ENCODE data around the gene RPL6.
"Not testable (repeated sequence)": the region's sequence is repeated elsewhere in the genome, so short reads cannot be mapped to it uniquely, and the experiment has no call there.

The RPL6 gene

GRCh38 chr12:112407683-112408082 lies 1.7 kb downstream of the RPL6 start:
- H3K9me3 Mint-ChIP-seq, H3K27me3 Mint-ChIP-seq: not testable (repeated sequence)
- Mint-ChIP-seq H3K36me3 (ENCODE audit: low read depth) (peaks cover 54% of the 10 kb centered on the region), H3K27ac (peak overlapping the region; percentile 100), H3K4me1 (ENCODE audit: low read depth) (peaks cover 45% of the 10 kb centered on the region), H3K4me3 (peak overlapping the region; percentile 99)

DNA sequence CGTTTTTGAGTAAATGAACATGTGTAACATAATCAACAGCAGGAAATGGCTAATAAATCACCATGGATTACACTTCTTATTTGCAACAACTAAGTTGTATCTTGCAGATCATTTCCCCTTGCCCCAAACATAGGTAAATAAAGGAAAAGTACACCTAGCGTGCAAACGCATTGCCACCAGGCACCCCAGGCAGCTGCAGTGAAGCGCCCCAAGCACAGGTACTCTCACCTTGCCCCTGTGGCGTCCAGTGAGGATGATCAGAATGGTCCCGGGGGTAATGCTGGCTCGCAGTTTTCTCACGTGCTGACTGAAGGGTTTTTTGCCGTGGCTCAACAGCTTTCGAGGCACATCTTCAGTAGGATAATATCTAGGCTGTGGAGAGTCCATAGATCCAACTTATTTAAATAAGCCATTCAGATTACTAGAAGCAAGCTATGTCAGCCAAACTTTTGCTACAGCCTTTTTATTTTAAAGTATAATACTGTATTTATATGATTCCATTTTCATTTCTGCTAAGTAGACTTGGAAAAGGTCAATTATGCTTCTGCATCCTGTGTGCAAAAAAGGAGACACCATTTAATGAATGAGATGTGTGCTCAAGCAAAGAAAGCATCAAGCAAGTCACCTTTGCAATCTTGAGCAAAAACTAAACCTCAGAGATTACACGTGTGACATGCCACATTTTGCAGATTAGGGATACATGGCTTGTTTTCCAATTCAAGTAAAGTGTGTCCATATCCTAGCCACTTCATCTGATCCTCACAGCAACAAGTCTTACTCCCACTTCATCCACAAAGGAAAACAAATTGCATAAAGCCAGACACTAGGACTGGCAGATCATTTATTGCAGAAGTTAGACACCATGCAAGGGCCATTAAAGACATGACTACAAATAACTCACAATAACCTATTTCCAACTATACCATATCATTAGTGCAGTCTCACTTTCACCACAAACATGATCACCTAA lies 2.6 kb downstream of the RPL6 start:
- H3K9me3 Mint-ChIP-seq: no peaks in the 10 kb centered on the region
- peaks cover 45% of the 10 kb centered on the region for H3K4me1 Mint-ChIP-seq (ENCODE audit: low read depth)
- no peaks in the 10 kb centered on the region for H3K27me3 Mint-ChIP-seq
- peak overlapping the region; percentile 99 for H3K4me3 Mint-ChIP-seq
- peaks cover 54% of the 10 kb centered on the region for H3K36me3 Mint-ChIP-seq (ENCODE audit: low read depth)
- H3K27ac Mint-ChIP-seq: peak overlapping the region; percentile 100

- H3K27ac Mint-ChIP-seq: no peak overlapping the region
- H3K27me3 Mint-ChIP-seq: no peaks in the 10 kb centered on the region
- peaks cover 17% of the 10 kb centered on the region for H3K4me1 Mint-ChIP-seq (ENCODE audit: low read depth)
- H3K36me3 Mint-ChIP-seq (ENCODE audit: low read depth): peaks cover 29% of the 10 kb centered on the region
- H3K4me3 Mint-ChIP-seq: no peak overlapping the region
- no peaks in the 10 kb centered on the region for H3K9me3 Mint-ChIP-seq
These were observed 7.4 kb downstream of the RPL6 start for GRCh38 chr12:112401903-112402498.

DNA sequence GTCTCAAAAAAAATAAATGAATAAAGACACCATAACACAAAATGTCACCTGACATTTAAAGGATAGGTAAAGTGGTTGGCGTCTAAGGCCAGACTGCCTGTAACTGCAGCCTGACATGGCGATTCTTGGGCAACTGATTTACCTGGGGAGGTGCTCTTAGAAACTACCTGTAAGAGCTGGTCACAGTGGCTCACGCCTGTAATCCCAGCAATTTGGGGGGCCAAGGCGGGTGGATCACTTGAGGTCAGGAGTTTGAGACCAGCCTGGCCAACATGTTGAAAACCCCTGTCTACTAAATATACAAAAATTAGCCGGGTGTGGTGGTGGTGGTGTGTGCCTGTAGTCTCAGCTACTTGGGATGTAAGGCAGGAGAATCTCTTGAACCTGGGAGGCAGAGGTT lies 8.4 kb downstream of the RPL6 start:
- Mint-ChIP-seq H3K4me3 (no peak overlapping the region), H3K27me3 (no peaks in the 10 kb centered on the region), H3K36me3 (ENCODE audit: low read depth) (peaks cover 21% of the 10 kb centered on the region), H3K4me1 (ENCODE audit: low read depth) (peaks cover 9% of the 10 kb centered on the region), H3K27ac (no peak overlapping the region), H3K9me3 (no peaks in the 10 kb centered on the region)

DNA sequence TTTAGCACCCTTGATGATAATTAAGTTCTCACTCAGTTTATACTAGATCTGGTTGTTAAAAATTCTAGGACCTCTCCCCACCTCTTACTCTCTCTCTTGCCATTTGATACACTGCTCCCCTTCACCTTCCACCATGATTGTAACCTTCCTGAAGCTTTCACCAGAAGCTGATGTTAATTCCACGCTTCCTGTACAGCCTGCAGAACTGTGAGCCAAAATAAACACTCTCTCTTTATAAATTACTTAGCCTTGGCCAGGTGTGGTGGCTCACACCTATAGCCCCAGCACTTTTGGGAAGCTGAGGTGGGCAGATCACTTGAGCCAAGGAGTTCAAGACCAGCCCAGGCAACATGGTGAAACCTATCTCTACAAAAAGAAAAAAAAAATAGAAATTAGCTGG lies 16.1 kb downstream of the RPL6 start:
- Mint-ChIP-seq H3K27ac (no peak overlapping the region), H3K4me1 (ENCODE audit: low read depth) (no peaks in the 10 kb centered on the region), H3K27me3 (no peaks in the 10 kb centered on the region), H3K4me3 (no peak overlapping the region), H3K9me3 (no peaks in the 10 kb centered on the region), H3K36me3 (ENCODE audit: low read depth) (no peaks in the 10 kb centered on the region)

DNA sequence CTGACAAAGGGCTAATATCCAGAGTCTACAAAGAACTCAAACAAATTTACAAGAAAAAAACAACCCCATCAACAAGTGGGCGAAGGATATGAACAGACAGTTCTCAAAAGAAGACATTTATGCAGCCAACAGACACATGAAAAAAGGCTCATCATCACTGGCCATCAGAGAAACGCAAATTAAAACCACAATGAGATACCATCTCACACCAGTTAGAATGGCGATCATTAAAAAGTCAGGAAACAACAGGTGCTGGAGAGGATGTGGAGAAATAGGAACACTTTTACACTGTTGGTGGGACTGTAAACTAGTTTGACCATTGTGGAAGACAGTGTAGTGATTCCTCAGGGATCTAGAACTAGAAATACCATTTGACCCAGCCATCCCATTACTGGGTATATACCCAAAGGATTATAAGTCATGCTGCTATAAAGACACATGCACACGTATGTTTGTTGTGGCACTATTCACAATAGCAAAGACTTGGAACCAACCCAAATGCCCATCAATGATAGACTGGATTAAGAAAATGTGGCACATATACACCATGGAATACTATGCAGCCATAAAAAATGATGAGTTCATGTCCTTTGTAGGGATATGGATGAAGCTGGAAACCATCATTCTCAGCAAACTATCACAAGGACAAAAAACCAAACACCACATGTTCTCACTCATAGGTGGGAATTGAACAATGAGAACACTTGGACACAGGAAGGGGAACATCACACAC lies 19.3 kb downstream of the RPL6 start:
- H3K9me3 Mint-ChIP-seq; H3K27me3 Mint-ChIP-seq; H3K36me3 Mint-ChIP-seq (ENCODE audit: low read depth); H3K4me3 Mint-ChIP-seq; H3K27ac Mint-ChIP-seq: not testable (repeated sequence)
- peaks cover 16% of the 10 kb centered on the region for H3K4me1 Mint-ChIP-seq (ENCODE audit: low read depth)

- Mint-ChIP-seq H3K4me1 (ENCODE audit: low read depth) (peaks cover 16% of the 10 kb centered on the region), H3K36me3 (ENCODE audit: low read depth) (no peaks in the 10 kb centered on the region), H3K9me3 (no peaks in the 10 kb centered on the region), H3K27me3 (no peaks in the 10 kb centered on the region), H3K27ac (no peak overlapping the region), H3K4me3 (no peak overlapping the region)
These were observed 20.2 kb downstream of the RPL6 start for GRCh38 chr12:112389228-112389627.

DNA sequence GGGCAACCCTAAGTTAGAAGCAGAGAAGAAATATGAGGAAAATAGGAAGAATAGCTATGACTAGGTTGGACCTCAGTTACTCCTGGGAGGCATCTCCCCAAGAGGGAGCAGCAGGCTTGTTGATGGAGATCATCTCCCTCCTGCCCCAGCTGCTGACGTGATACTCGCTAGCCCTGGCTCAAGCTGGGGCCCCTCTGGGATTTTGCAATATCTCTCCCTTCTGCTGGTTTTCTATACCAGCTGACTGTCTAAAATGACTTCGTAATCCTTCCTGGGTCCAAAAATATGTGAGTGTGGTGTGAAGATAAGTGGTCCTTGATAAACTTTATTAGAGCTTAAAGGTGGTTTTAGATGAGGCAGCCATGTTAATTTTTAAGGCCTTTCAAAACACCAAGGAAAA lies 22.7 kb downstream of the RPL6 start:
- Mint-ChIP-seq H3K27ac (peak overlapping the region; percentile 92), H3K36me3 (ENCODE audit: low read depth) (no peaks in the 10 kb centered on the region), H3K4me3 (no peak overlapping the region)

DNA sequence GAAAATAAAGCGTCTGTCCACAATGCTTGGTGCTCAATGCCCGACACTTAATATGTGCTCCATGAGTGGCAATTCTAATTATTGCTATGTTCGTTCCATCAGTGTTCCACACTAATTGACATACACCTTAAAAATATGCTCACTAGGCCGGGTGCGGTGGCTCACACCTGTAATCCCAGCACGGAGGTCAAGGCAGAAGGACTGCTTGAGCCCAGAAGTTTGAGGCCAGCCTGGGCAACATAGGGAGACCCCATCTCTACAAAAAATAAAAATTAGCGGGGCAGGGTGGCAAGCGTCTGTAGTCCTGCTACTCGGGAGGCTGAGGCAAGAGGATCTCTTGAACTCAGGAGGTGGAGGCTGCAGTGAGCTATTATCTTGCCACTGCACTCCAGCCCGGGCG lies 26.5 kb downstream of the RPL6 start:
- H3K4me3 Mint-ChIP-seq: peak overlapping the region; percentile 87
- no peaks in the 10 kb centered on the region for H3K9me3 Mint-ChIP-seq
- H3K36me3 Mint-ChIP-seq (ENCODE audit: low read depth): no peaks in the 10 kb centered on the region
- H3K27ac Mint-ChIP-seq: peak overlapping the region; percentile 80
- peaks cover 44% of the 10 kb centered on the region for H3K4me1 Mint-ChIP-seq (ENCODE audit: low read depth)
- H3K27me3 Mint-ChIP-seq: no peaks in the 10 kb centered on the region

More for the DNA sequence above, 22.7 kb downstream of the RPL6 start:
- Mint-ChIP-seq H3K9me3 (no peaks in the 10 kb centered on the region), H3K27me3 (no peaks in the 10 kb centered on the region), H3K4me1 (ENCODE audit: low read depth) (peaks cover 21% of the 10 kb centered on the region)

GRCh38 chr12:112381883-112382796 lies 27.3 kb downstream of the RPL6 start, which contains the start of gene HECTD4:
Gene HECTD4 (minus strand): TSS chr12:112382431. CDS start chr12:112382128, 303 bp downstream.
- H3K4me1 Mint-ChIP-seq (ENCODE audit: low read depth): peaks cover 39% of the 10 kb centered on the region
- H3K27ac Mint-ChIP-seq: peak within 1 kb of the TSS; percentile 94
- H3K9me3 Mint-ChIP-seq: no peaks in the 10 kb centered on the region

GRCh38 chr12:112381406-112381882 lies 28.0 kb downstream of the RPL6 start:
- no peaks in the 10 kb centered on the region for H3K36me3 Mint-ChIP-seq (ENCODE audit: low read depth)
- H3K27me3 Mint-ChIP-seq: no peaks in the 10 kb centered on the region
- no peaks in the 10 kb centered on the region for H3K9me3 Mint-ChIP-seq
- peak overlapping the region; percentile 94 for H3K27ac Mint-ChIP-seq
- peaks cover 32% of the 10 kb centered on the region for H3K4me1 Mint-ChIP-seq (ENCODE audit: low read depth)
- peak overlapping the region; percentile 92 for H3K4me3 Mint-ChIP-seq

More at GRCh38 chr12:112381883-112382796, 27.3 kb downstream of the RPL6 start, which contains the start of gene HECTD4:
- Mint-ChIP-seq H3K36me3 (ENCODE audit: low read depth) (no peaks in the 10 kb centered on the region), H3K4me3 (peak within 1 kb of the TSS; percentile 92), H3K27me3 (no peaks in the 10 kb centered on the region)

- no peaks in the 10 kb centered on the region for H3K36me3 Mint-ChIP-seq (ENCODE audit: low read depth)
- no peaks in the 10 kb centered on the region for H3K27me3 Mint-ChIP-seq
- H3K4me1 Mint-ChIP-seq (ENCODE audit: low read depth): peaks cover 28% of the 10 kb centered on the region
- no peaks in the 10 kb centered on the region for H3K9me3 Mint-ChIP-seq
- peak overlapping the region; percentile 92 for H3K4me3 Mint-ChIP-seq
- H3K27ac Mint-ChIP-seq: peak overlapping the region; percentile 94
These were observed 28.6 kb downstream of the RPL6 start for GRCh38 chr12:112380663-112381405.

- H3K4me1 Mint-ChIP-seq (ENCODE audit: low read depth): peaks cover 19% of the 10 kb centered on the region
These were observed 34.3 kb downstream of the RPL6 start for GRCh38 chr12:112375105-112375504.

More at GRCh38 chr12:112375105-112375504, 34.3 kb downstream of the RPL6 start:
- no peaks in the 10 kb centered on the region for H3K9me3 Mint-ChIP-seq
- no peak overlapping the region for H3K4me3 Mint-ChIP-seq
- no peak overlapping the region for H3K27ac Mint-ChIP-seq
- no peaks in the 10 kb centered on the region for H3K36me3 Mint-ChIP-seq (ENCODE audit: low read depth)
- no peaks in the 10 kb centered on the region for H3K27me3 Mint-ChIP-seq
